ENCODE results near the gene TBL1X.
"Not testable (repeated sequence)": the region's sequence is repeated elsewhere in the genome, so short reads cannot be mapped to it uniquely, and the experiment has no call there.

TBL1X gene

GRCh38 chrX:9724711-9725110 lies 259.9 kb downstream of the TBL1X start:
- DNase-seq = no peak

DNA sequence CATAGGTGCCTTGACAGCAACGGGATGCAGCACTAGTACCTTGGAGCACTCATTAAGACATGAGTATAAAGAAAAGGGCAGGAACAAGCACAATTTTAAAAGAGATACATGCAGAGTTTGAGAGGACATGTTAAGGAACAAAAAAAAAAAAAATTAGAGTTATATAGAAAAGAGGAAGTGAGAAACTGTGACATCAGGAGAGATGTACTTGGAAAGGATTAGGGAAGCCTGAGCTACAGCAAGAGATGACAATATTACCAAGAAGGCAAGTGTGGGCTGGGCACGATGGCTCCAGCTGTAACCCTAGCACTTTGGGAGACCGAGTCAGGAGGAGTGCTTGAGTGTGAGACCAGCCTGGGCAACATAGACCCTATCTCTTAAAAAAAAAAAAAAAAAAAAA lies 263.4 kb downstream of the TBL1X start:
- DNase-seq = no peak

DNA sequence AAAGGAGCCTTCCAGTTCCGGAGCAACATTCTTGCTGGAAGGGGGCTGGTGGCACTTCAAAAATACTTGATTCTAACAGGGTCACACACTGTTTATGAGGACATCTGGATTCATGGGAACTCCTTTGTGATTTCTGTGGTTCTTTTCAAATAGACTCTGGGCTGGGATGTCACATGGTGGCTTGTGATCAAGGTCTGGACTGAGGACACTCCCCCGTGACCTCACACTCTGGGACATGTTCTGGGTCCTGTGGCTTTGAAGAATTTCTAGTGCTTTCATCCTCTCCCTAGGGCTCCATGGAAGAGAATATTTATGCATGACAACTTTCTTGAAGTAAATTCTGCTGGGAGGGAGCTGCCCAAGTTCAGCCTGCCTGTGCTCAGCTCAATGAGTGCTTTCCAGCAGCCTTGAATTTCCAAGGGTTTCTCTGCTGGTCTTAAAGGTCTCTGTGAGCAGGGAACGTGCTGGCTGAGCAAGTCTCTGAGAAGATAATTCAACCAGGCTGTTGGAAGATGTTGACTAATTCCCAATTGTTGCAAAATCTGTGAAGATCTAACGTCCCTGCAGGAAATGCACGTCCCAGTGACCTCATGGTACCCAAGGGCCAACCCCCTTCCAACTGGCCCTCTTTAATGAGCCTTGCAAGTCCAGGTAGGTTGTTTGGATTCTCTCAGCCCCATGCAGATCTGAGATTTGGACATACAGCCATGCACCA lies 264.5 kb downstream of the TBL1X start:
- DNase-seq = no peak

- no peak for DNase-seq
Observed at GRCh38 chrX:9730078-9730477, 265.2 kb downstream of the TBL1X start.

DNA sequence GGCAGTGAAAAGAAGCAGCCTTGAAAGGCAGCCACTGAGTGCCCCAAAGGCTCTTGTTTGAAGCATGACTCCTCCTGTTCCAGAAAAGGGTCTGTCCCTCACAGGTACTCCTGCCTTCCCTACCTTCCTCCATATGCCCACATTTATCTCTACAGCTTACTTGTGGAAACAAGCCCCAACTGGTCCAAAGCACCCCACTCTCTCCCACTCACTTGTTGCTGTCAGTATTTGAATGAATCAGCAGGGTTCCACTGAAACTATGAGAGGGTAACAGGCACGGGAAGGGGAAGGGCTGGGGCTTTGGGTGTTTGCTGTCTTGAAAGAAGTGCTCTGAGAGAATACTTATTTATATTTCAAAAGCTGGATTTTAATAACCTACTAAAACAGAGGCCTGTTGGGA lies 265.9 kb downstream of the TBL1X start:
- DNase-seq = no peak

DNA sequence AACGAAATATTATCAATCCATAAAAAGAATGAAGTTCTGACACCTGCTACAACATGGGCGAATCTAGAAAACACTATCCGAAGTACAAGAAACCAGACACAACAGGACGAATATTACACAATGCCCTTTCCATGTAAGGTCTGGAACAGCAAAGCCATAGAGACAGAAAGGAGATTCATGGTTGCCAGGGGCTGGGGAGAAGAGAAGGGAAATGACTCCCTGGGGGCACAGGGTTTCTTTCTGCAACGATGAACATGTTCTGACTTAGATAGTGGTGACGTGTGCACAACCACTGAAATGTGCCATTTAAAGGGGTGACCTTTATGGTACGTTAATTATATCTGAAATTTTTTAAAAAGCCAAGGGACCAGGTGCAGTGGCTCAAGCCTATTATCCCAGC lies 272.5 kb downstream of the TBL1X start:
- no peak for DNase-seq

DNA sequence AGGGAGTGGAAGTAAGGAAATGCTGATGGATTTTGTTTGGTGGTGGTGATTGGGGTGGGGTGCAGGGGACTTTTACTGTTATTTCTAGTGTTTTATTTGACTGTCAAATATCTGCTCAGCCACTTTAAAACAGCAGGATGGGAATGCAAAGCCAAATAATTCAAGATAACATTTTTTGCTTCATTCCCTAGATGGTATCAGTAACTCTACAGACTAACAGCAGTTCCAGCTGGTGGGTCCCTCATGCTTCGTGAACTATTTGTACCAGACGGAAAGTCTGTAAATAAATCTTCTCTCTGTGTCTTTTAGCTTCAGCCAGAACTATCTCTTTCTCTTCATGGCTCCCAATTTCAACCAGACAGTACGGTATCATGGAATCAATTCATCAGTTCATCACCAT lies 273.3 kb downstream of the TBL1X start:
- no peak for DNase-seq

DNA sequence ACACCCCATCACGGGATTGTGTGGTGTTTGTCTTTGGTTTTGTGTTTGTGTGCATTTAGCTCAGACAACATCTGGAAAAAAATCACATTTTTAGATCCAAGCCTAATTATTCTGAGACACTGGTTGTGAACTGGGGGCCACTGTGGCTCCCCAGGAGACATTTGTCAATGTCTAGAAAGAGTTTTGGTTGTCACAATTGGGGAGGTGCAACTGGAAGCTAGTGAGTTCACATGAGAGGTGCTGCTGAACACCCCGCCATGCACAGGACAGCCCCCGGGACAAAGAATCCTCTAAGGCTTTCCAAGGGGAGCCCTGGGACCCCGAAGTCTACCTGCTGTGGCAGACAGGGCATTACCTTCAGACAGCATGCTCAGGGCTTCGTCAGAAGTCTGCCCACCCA lies 274.3 kb downstream of the TBL1X start:
- DNase-seq = no peak

- DNase-seq = no peak
Observed at GRCh38 chrX:9745417-9746115, 280.7 kb downstream of the TBL1X start.

- DNase-seq = no peak
Observed at GRCh38 chrX:9746148-9746888, 281.5 kb downstream of the TBL1X start.

- no peak for DNase-seq
Observed at GRCh38 chrX:9747644-9748043, 282.8 kb downstream of the TBL1X start.

DNA sequence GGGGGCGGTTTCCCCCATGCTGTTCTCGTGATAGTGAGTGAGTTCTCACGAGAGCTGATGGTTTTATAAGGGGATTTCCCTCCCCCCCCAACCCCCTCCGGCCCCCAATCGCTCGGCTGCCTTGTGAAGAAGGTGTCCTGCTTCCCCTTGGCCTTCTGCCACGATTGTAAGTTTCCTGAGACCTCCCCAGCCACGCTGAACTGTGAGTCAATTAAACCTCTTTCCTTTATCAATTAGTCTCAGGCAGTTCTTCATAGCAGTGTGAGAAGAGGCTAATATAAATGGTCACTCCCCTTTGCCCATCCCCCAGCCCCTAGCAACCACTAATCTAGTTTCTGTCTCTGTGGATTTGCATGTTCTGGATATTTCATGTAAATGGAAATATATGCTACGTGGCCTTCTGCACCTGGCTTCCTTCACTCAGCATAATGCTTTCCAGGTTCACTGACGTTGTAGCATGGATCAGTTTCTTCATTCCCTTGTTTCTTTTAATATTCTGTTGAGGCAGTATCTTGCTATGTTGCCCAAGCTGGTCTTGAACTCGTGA lies 284.4 kb downstream of the TBL1X start:
- no peak for DNase-seq

DNA sequence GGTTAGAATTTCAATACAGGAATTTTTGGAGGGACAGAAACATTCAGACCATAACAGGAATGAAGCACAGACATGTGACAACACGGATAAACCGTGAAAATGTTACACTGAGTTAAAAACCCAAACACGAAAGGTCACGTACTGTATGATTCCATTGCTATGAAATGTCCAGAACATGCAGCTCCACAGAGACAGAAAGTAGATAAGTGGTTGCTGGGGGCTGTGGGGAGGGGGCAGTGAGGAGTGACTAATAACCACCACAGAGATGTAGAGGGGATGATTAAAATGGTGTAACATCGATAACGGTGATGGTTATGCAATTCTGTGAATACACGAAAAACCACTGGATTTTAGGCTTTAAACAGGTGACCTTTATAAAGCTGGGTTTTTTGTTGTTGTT lies 292.5 kb downstream of the TBL1X start:
- no peak for DNase-seq

- no peak for DNase-seq
Observed at GRCh38 chrX:9758021-9758638, 293.3 kb downstream of the TBL1X start.

DNA sequence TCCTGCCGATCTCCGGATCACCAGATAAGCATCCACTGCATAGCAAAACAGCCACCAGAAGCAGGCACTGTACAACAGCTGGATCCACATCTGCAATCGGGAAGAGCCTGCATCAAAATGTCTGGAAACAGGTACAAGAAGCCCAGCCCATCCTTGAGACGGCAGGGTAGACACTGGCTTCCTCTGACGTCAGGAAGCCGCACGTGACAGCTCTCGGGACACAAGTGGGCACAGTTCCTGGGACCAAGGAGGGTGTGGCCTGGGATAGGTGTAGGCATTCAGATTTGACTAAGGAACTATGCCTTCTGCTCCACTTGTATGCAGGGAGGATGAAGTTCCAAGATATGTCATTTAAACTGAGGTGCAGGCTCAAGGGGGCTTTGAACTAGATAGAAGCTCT lies 294.5 kb downstream of the TBL1X start:
- no peak for DNase-seq

DNA sequence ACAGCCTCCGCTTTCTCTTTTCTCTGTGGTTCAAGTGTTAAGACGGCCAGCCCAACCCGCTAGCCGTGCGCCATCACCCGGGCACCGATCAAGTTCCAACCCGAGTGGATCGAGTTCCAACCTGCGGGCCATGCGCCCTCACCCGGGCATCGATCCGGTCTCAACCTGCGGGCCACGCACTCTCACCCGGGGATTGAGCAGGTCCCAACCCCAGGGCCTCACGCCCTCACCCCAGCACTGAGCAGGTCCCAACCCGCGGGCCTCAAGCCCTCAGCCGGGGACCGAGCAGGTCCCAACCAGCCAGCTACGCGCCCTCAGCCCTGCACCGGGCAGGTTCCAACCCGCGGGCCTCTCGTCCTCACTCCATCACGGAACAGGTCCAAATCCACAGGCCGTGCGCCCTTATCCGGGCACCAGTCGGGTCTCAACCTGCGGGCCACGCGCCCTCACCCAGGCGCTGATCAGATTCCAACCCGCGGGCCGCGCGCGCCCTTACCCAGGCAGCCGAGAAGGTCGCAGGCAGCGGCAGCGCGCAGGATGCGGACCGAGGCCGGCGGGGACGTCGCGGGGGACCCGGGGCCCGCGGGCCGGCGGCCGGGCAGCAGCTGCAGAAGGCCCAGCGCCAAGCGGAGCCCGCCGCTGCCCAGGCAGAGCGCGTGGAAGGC lies 300.3 kb downstream of the TBL1X start:
- DNase-seq = no peak

DNA sequence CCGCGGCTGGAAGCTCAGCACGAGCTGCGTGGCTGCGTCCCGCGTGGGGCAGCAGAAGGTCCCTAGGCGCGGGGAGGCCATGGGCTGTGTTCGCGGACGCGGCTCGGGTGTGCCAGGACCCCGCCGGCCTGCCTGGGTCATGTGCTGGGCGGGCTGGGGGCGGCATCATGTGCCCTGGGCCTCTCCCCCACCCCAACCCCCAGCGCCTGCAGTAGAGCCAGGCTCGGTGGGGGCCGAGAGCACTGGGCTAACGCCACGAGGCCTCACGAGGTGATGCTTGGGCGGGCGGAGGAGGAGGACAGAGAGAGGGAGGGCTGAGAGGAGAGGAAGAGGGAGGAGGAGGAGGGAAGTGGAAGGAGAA lies 300.9 kb downstream of the TBL1X start, which contains the start of gene GPR143:
Gene GPR143 (minus strand): TSS at position 111 of the 361 bp plus-strand sequence. CDS start 30 bp downstream, at position 81.
- DNase-seq = no peak

DNA sequence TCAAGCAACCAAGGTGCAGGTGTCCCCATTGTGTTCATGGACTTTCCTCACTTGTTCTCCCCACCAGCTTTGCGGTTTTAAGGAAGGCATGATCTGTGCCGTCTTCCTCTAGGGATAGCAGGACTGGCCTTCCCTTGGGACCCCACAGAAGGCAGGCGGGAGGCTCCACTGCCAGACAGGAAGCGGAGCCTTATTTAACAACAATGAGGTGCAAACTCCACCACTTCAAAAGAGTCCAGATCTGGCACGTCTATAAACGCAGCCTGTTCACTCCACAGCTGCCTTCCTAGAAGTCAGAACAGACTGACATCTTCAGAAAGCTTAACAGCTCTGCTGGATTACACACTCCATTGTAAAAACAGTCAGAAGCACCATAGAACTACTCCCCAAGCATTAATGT lies 302.5 kb downstream of the TBL1X start:
- DNase-seq = no peak

- not testable (repeated sequence) for DNase-seq
Observed at GRCh38 chrX:9768321-9768839, 303.5 kb downstream of the TBL1X start.

DNA sequence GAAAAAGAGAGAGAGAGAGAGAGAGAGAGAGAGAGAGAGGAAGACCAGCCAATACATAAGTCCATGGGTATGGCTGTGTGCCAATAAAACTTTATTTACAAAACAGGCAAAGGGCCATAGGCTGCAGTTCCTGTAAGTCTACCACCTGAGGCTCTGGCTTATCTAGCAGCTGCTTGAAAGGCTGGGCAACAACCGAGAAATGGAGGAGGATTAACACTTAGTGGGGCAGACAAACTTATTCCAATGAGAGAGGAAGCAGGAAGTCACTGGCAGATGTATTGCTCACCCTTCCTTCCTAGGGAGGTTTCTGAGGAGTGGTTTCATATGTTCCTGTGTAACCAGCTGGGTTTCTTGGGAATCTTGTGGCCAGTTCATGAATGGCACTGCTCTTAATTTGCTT lies 305.5 kb downstream of the TBL1X start:
- no peak for DNase-seq

- no peak for DNase-seq
Observed at GRCh38 chrX:9772943-9773342, 308.1 kb downstream of the TBL1X start.

- no peak for DNase-seq
Observed at GRCh38 chrX:9775930-9776329, 311.1 kb downstream of the TBL1X start.

All from CD4-positive, alpha-beta T cell treated with Interferon gamma for 1 hour (primary cell).